ENCODE results near the gene PRR33. TPM values are rescaled to one million over a fixed set of nuclear protein-coding genes. Genes with fewer than 3 reads are reported as not detected.

Gene PRR33
- total and polyA plus RNA-seq, 10 of the 15 experiments (the other 5 are each of a cell fraction or from before 2014, with no cell fraction given) = 0.02 to 1.0 (median 0.38) TPM; not detected in 6

DNA sequence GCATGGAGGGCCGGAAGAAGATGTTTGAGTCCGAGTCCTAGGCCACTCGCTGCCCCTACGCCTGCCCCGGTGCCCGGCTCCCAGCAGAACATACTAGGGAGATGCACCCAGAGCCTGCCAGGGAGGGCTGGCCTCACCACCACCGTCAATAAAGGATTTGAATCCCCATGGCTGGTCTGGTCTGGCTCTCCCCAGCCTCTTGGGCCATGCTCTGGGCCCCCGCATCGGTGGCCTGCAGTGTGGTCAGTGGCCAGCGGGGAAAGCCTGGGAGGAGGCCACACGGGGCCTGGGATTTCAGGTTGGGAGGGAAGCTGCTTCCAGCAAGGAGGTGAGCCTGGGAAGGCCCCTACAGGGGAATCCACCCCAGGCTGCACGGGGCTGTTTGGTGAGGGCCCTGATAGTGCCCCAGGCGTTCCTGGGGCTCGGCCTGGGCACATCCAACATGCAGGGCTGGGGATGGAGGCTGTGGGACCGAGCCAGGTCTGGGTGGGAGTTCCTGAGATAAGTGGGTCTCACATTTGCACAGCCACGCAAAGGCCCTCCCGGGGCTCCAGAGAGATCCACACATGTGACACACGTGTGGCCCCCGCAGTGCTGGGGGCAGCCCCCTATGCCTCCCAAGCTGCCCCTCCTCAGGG lies 50.1 kb downstream of the PRR33 start (continued):
- TF ChIP-seq, protein P1, sequence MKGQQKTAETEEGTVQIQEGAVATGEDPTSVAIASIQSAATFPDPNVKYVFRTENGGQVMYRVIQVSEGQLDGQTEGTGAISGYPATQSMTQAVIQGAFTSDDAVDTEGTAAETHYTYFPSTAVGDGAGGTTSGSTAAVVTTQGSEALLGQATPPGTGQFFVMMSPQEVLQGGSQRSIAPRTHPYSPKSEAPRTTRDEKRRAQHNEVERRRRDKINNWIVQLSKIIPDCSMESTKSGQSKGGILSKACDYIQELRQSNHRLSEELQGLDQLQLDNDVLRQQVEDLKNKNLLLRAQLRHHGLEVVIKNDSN (IDR thresholded peaks at IDR 0.05; ENCODE audit: borderline replicate concordance, extremely low read length, insufficient read depth, low read depth, low read length) = peak; percentile 1
- no peak for TF ChIP-seq SUZ12 (IDR thresholded peaks at IDR 0.05; ENCODE audit: unreplicated experiment)

DNA sequence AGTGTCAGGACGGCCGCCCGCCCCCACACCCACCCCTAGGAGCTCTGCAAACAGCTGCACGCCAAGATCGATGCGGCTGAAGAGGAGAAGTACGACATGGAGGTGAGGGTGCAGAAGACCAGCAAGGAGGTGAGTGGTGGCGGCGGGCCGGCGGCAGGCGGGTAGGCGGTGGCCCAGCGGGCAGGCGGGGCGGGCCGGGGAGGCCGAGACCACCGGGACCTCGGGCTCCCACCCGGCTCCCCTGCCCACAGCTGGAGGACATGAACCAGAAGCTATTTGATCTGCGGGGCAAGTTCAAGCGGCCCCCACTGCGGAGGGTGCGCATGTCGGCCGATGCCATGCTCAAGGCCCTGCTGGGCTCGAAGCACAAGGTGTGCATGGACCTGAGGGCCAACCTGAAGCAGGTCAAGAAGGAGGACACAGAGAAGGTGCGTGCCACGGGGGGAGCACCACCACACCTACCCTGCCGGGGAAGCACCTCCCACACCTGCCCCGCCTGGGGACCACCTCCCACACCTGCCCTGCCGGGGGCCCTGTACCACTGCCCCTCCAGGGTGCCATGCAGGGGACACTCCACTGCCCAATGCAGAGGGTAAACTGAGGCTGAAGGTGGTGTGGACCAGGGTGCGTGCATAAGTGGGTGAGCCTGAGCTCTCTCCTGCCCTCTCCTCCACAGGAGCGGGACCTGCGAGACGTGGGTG lies 50.8 kb downstream of the PRR33 start:
- no peak overlapping the region for H3K4me3 ChIP-seq
- peaks cover 31% of the 10 kb centered on the region for H3K4me1 ChIP-seq (ENCODE audit: control insufficient read depth, insufficient read depth, low read length)
- FAIRE-seq (no peak), ATAC-seq (no peak), DNase-seq (ENCODE audit: low read depth, low spot score) (no peak)
- in situ Hi-C loops (cut with MboI) (no loop called here), intact Hi-C loops (cut with micrococcal nuclease; ENCODE audit: unreplicated experiment) (no loop called here)
- H2AFZ ChIP-seq (ENCODE audit: control insufficient read depth, low read depth, low read length) = no peak overlapping the region
- no peaks in the 10 kb centered on the region for H3K79me2 ChIP-seq (ENCODE audit: control insufficient read depth, insufficient read depth, low read length)
- no TSS peak for BruUV-seq (replicated peaks)
- H3K27me3 ChIP-seq (replicated peaks in 1 of 2; ENCODE audit: control insufficient read depth in 2 of 2, insufficient read depth in 2 of 2, low read length in 1 of 2) = no peaks in the 10 kb centered on the region; a peak in 1 of 4 replicates
- H3K36me3 ChIP-seq (ENCODE audit: control insufficient read depth in 2 of 2, insufficient read depth in 2 of 2, low read length in 1 of 2) = no peaks in the 10 kb centered on the region
- ChIA-PET POLR2A (interaction anchor here (0.6 kb wide), 1 partner anchor 298 kb away, joined by 6 read pairs; no protein-coding TSS in a partner anchor), CTCF (interaction anchor here (0.9 kb wide), 1 partner anchor 8 kb away, joined by 4 read pairs; no protein-coding TSS in a partner anchor), SMC1A (ENCODE audit: uncharacterized antibody, unreplicated experiment) (interaction anchor here (0.7 to 1.4 kb wide), 2 partner anchors 15 to 140 kb away, joined by 3 read pairs; no protein-coding TSS in a partner anchor), RAD21 (ENCODE audit: unreplicated experiment) (no interaction called here)
- no peak overlapping the region for H3K9ac ChIP-seq (ENCODE audit: control insufficient read depth, insufficient read depth, low read length)
- WGBS (ENCODE audit: insufficient coverage, insufficient replicate concordance, low lambda C conversion rate, missing lambda C conversion rate) = 66% methylated on average over 32 of the region's 37 CpGs
- H3K27ac ChIP-seq (ENCODE audit: control insufficient read depth, insufficient read depth) = no peak overlapping the region
- H3K4me2 ChIP-seq (ENCODE audit: control insufficient read depth, insufficient read depth) = no peak overlapping the region
- H4K20me1 ChIP-seq (ENCODE audit: control insufficient read depth, insufficient read depth) = no peaks in the 10 kb centered on the region
- H3K9me3 ChIP-seq (replicated peaks; ENCODE audit: control insufficient read depth, insufficient read depth, low read length) = no peaks in the 10 kb centered on the region
- no peak for TF ChIP-seq BACH1 (IDR thresholded peaks at IDR 0.05; ENCODE audit: borderline replicate concordance)
- TF ChIP-seq TBL1XR1 (IDR thresholded peaks at IDR 0.05; ENCODE audit: low read depth, low read length) = no peak
- TF ChIP-seq IKZF1 (conservative IDR thresholded peaks at IDR 0.05) = no peak
- TF ChIP-seq ZZZ3 (IDR thresholded peaks at IDR 0.05; ENCODE audit: control insufficient read depth, insufficient read length, low read depth) = no peak
- TF ChIP-seq FOXM1 (IDR thresholded peaks at IDR 0.05; ENCODE audit: low read depth, low read length) = no peak
- TF ChIP-seq, protein P2, sequence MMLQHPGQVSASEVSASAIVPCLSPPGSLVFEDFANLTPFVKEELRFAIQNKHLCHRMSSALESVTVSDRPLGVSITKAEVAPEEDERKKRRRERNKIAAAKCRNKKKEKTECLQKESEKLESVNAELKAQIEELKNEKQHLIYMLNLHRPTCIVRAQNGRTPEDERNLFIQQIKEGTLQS (IDR thresholded peaks at IDR 0.05; ENCODE audit: borderline replicate concordance, extremely low read depth, low read depth, low read length) = no peak
- no peak for TF ChIP-seq SRF (IDR thresholded peaks at IDR 0.05; ENCODE audit: low read depth in 2 of 2, low read length in 2 of 2)
- no peak for TF ChIP-seq NFYB (IDR thresholded peaks at IDR 0.05; ENCODE audit: insufficient read depth, low read depth, low read length)
- TF ChIP-seq LARP7 (IDR thresholded peaks at IDR 0.05) = no peak
- no peak for TF ChIP-seq TCF3 (IDR thresholded peaks at IDR 0.05; ENCODE audit: borderline replicate concordance, insufficient read depth, low read depth, low read length)
- TF ChIP-seq SIN3A (IDR thresholded peaks at IDR 0.05; ENCODE audit: low read depth, low read length) = no peak
- no peak for TF ChIP-seq MYC (IDR thresholded peaks at IDR 0.05; ENCODE audit: insufficient read depth, insufficient read length, insufficient replicate concordance, low read length, severe bottlenecking)
- no peak for TF ChIP-seq ZNF217 (IDR thresholded peaks at IDR 0.05)
- TF ChIP-seq DPF2 (IDR thresholded peaks at IDR 0.05) = no peak
